ENCODE data around the gene TMEFF2. TPM values are rescaled to one million over a fixed set of nuclear protein-coding genes. Genes with fewer than 3 reads are reported as not detected.

Gene TMEFF2
- total RNA-seq, 2 donors from 2014 or later, result 0.21 TPM; not detected in 1

GRCh38 chr2:192069417-192069816 is 125.3 kb downstream of the TMEFF2 start:
- DNase-seq (ENCODE audit: low spot score), result no peak
- Histone ChIP-seq H3K36me3 (no peaks in the 10 kb centered on the region), H3K4me1 (ENCODE audit: control insufficient read depth in 1 of 2, low read depth in 2 of 2) (no peaks in the 10 kb centered on the region), H3K4me3 (no peak overlapping the region), H3K27me3 (replicated peaks; ENCODE audit: insufficient read depth) (no peaks in the 10 kb centered on the region), H3K27ac (no peak overlapping the region), H3K9me3 (no peaks in the 10 kb centered on the region)
- TF ChIP-seq CTCF (IDR thresholded peaks at IDR 0.05), result no peak
- ATAC-seq (ENCODE audit: insufficient number of reproducible peaks, low FRiP score, low read depth), result no peak

- Histone ChIP-seq H3K9me3 (no peaks in the 10 kb centered on the region), H3K27me3 (replicated peaks; ENCODE audit: insufficient read depth) (no peaks in the 10 kb centered on the region), H3K36me3 (no peaks in the 10 kb centered on the region), H3K27ac (no peak overlapping the region), H3K4me3 (no peak overlapping the region), H3K4me1 (ENCODE audit: control insufficient read depth in 1 of 2, low read depth in 2 of 2) (no peaks in the 10 kb centered on the region)
- no peak for TF ChIP-seq CTCF (IDR thresholded peaks at IDR 0.05)
- DNase-seq (ENCODE audit: low spot score), result no peak
- ATAC-seq (ENCODE audit: insufficient number of reproducible peaks, low FRiP score, low read depth), result no peak
Measured at GRCh38 chr2:192068966-192069365, 125.8 kb downstream of the TMEFF2 start.

- H3K9me3 ChIP-seq, result no peaks in the 10 kb centered on the region
- H3K27ac ChIP-seq, result no peak overlapping the region
- no peak for DNase-seq (ENCODE audit: low spot score)
- ATAC-seq (ENCODE audit: insufficient number of reproducible peaks, low FRiP score, low read depth), result no peak
- no peaks in the 10 kb centered on the region for H3K4me1 ChIP-seq (ENCODE audit: control insufficient read depth in 1 of 2, low read depth in 2 of 2)
- TF ChIP-seq CTCF (IDR thresholded peaks at IDR 0.05), result no peak
- H3K4me3 ChIP-seq, result no peak overlapping the region
- no peaks in the 10 kb centered on the region for H3K36me3 ChIP-seq
- H3K27me3 ChIP-seq (replicated peaks; ENCODE audit: insufficient read depth), result no peaks in the 10 kb centered on the region
Measured at GRCh38 chr2:192067631-192068030, 127.1 kb downstream of the TMEFF2 start.

GRCh38 chr2:192064459-192064858 is 130.3 kb downstream of the TMEFF2 start:
- Histone ChIP-seq H3K9me3 (no peaks in the 10 kb centered on the region), H3K27ac (no peak overlapping the region), H3K4me3 (no peak overlapping the region), H3K4me1 (ENCODE audit: control insufficient read depth in 1 of 2, low read depth in 2 of 2) (no peaks in the 10 kb centered on the region), H3K36me3 (no peaks in the 10 kb centered on the region), H3K27me3 (replicated peaks; ENCODE audit: insufficient read depth) (no peaks in the 10 kb centered on the region)
- ATAC-seq (ENCODE audit: insufficient number of reproducible peaks, low FRiP score, low read depth), result no peak
- TF ChIP-seq CTCF (IDR thresholded peaks at IDR 0.05), result no peak
- no peak for DNase-seq (ENCODE audit: low spot score)

- no peak for TF ChIP-seq CTCF (IDR thresholded peaks at IDR 0.05)
- no peaks in the 10 kb centered on the region for H3K9me3 ChIP-seq
- H3K27ac ChIP-seq, result no peak overlapping the region
- no peaks in the 10 kb centered on the region for H3K4me1 ChIP-seq (ENCODE audit: control insufficient read depth in 1 of 2, low read depth in 2 of 2)
- no peak for DNase-seq (ENCODE audit: low spot score)
- H3K36me3 ChIP-seq, result no peaks in the 10 kb centered on the region
- H3K4me3 ChIP-seq, result no peak overlapping the region
- no peaks in the 10 kb centered on the region for H3K27me3 ChIP-seq (replicated peaks; ENCODE audit: insufficient read depth)
- ATAC-seq (ENCODE audit: insufficient number of reproducible peaks, low FRiP score, low read depth), result no peak
Measured at GRCh38 chr2:192060161-192060560, 134.6 kb downstream of the TMEFF2 start.

All from thoracic aorta (tissue), 2 donors.